T follicular helper cell (primary cell): ENCODE data around the gene CDK11B.

Experiments used
- DNase-seq: peaks from one replicate; pipeline ENCODE4 v3.0.0-alpha.2; 2020; ENCODE audit warnings: low read depth

CDK11B gene

GRCh38 chr1:1616045-1616790 is 42.6 kb downstream of the CDK11B start:
- DNase-seq: peak; percentile 38

- peak; percentile 98 for DNase-seq
Observed at GRCh38 chr1:1615256-1616044, 43.4 kb downstream of the CDK11B start, which contains the start of gene MIB2. MIB2 (plus strand) TSS chr1:1615500; CDS start chr1:1623453, 7,953 bp downstream.

- DNase-seq: no peak
Observed at GRCh38 chr1:1614954-1615255, 43.9 kb downstream of the CDK11B start.

- peak; percentile 42 for DNase-seq
Observed at GRCh38 chr1:1614204-1614953, 44.4 kb downstream of the CDK11B start.

GRCh38 chr1:1613509-1614082 is 45.2 kb downstream of the CDK11B start:
- DNase-seq: no peak

GRCh38 chr1:1612104-1612400 is 46.8 kb downstream of the CDK11B start:
- DNase-seq: no peak

- DNase-seq: no peak
Observed at GRCh38 chr1:1610796-1611195, 48.0 kb downstream of the CDK11B start.

GRCh38 chr1:1609822-1610485 is 48.9 kb downstream of the CDK11B start:
- DNase-seq: no peak

GRCh38 chr1:1606232-1606631 is 52.6 kb downstream of the CDK11B start:
- no peak for DNase-seq

GRCh38 chr1:1605724-1606123 is 53.1 kb downstream of the CDK11B start:
- DNase-seq: no peak

GRCh38 chr1:1605034-1605591 is 53.7 kb downstream of the CDK11B start:
- no peak for DNase-seq

- DNase-seq: no peak
Observed at GRCh38 chr1:1604374-1605033, 54.3 kb downstream of the CDK11B start.

GRCh38 chr1:1603671-1604373 is 55.0 kb downstream of the CDK11B start:
- no peak for DNase-seq

GRCh38 chr1:1602968-1603506 is 55.8 kb downstream of the CDK11B start:
- DNase-seq: no peak

GRCh38 chr1:1602304-1602967 is 56.4 kb downstream of the CDK11B start:
- DNase-seq: no peak

GRCh38 chr1:1601564-1602303 is 57.1 kb downstream of the CDK11B start:
- no peak for DNase-seq

GRCh38 chr1:1600861-1601563 is 57.8 kb downstream of the CDK11B start:
- no peak for DNase-seq
